GM19452 (cell line): ENCODE data around the gene RASSF8.
A peak's percentile ranks its signal among the peaks of the same experiment; 100 is the strongest.

Source experiments
- ATAC-seq: cut with Tn5 transposase; IDR thresholded peaks from one replicate; pipeline ENCODE4 v1.9.1; 2021; ENCODE audit not compliant: unreplicated experiment

The RASSF8 gene

GRCh38 chr12:26123482-26123980 lies 165.0 kb downstream of the RASSF8 start:
- ATAC-seq: no peak

DNA sequence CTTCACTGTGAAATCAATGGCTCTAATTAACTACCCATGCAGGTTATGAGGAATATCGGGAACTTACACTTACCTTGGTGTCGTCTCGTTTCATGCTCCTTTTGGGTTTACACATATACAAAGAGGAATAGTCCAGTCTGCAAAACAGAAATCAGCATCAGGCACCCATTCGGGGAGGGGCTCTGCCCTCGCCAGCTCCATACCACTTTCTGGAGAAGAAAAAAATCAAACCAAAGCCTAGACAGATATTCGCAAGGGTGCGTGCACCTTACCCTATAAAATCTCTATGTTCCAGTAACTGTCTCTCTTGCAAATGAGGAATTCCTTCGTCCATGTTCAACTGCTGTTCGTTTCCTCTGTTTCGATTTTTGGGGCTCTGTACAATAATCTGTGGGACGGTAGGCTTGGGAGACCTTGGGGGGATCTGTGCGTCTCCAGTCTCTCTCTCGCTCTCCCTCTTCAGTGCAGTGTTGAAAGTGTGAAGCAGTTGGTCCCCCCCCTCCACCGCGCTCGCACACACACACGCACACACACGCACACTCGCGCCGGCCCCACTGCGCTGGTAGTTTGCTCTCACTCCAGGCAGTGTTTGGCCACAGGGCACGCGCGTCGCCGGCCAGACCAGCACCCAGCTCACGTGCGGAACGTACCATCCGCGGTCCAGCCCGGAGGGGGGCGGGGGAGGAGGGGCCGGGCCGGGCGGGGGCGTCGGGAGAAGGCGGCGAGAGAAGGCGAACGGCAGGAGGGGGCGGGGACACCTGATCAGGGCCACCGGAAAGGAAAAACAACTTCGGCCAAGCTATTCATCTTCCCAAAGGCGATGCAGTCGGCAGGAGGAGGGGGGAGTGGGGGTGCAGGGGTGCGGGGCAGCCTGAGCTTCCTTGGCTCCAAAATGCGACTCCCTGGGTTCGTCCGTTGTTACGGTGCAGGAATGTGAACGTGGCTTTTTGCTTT lies 166.2 kb downstream of the RASSF8 start, which contains the start of gene BHLHE41:
Gene BHLHE41 (minus strand): TSS at position 592 of the 954 bp plus-strand sequence. CDS start 258 bp downstream, at position 334.
- ATAC-seq: no peak

DNA sequence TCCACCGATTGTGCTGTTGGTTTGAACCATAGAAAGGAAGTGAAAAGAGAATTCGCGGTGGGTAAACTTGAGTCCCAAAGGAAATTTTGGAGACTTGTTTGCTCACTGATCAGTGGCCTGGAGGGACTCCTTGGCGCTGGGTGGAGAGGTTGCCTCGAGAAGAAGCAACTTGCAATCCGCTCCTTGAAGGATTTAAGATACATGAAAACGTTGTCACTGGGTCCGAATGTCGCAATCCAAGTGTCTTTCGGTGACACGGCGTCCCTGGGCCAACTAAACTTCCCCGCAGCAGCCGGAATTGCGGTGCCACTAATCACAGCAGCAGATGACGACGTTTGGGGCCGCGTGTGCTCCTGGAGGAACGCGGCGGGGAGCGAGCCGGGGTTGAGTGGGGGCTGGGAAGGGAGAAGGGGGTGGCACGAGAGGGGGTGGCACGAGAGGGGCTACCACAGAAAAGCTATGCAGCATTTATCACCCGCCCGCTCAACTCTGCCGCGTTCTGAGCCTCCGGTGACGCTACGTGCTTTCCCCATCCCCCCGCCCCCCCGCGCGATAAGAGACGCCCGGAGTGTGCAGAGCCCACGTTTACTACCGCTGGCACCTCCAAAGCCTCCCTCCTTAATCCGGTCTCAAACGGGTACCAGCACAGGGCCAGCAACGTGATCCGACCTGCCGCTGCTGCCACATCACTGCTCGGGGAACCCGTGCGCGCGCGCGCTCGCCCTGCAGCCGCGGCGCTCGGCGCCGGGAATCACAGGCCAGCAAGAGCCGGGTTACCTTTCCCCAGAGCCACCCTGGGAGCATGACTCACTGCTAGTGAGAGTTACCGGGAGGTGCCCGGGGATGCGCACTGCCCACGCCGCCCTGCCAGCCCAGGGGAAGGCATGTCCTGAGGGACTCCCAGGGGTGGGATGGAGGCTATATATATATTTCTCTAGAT lies 167.2 kb downstream of the RASSF8 start:
- ATAC-seq: peak; percentile 29

DNA sequence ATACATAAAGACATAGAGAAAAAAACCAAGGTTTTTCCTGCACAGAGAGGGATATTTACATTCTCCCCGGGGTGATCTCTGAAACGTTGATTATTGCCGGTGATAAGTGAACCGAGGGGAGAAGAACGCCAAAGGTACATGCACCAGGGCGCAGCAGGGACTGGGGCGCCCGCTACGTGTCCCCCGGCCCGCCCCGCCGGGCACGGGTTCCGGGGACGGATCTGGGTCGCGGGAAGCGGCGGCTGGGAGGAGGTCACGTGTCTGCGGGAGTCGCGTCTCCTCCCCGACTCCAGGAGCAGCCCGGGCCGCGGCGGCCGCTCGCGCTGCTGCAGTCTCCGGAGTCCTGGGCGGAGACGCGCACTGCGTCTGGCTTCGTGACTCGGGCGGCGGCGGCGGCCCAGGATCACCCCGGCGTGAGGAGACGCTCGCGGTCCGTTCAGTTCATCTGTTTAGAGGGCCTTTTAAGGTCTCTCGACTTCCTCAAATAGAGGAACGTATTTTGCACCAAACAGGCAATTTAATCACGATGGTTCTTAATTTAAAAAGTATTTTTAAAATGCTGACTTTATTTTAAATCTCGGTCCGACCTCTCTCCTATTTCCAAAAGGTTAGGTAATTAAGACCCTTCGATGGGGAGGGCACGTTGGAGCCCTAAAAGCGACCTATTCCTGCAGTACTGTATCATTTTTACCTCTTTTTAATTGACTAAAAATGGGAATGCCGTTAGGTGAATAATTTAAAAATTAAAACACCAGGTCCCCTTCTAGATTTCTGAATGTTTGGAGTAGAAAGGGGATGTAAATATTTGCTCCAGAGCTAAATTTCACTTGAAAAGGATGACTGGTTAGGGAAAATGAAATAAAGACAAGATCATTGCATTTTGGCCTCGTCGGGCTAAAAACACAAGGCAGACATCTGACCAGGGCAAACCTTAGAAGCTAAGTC lies 168.1 kb downstream of the RASSF8 start:
- ATAC-seq: peak; percentile 41

- ATAC-seq: no peak
These were observed 168.9 kb downstream of the RASSF8 start for GRCh38 chr12:26127404-26127803.

DNA sequence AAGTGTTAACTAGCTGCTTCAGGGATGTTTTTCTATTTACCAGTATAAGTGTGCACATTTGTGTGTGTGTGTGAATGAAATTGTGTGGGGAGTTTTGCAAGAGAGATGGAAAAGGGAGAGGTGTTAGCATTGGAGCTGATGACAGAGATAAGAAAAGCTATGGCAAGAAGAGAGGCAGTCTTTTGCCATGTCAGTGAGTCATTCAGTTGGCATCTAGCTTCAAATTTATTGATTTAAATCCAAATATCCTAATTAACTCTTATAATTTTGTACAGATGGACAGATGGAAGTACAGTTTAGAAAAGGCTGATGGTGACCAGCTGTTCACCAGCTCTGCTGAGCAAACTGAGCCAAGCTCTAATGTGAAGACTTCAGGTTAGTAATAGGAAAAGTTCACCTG lies 169.7 kb downstream of the RASSF8 start:
- ATAC-seq: no peak
